CD14-positive monocyte (primary cell): ENCODE data around the gene EFCAB13. TPM values are rescaled to one million over a fixed set of nuclear protein-coding genes. Genes with fewer than 3 reads are reported as not detected.

ENCODE experiments used
- DNase-seq, 3 donors: peaks; one replicate each; pipeline ENCODE4 v3.0.0-alpha.2; 2011 to 2022
- H2AFZ ChIP-seq: 2 replicates; pipeline ENCODE4 v1.6.0; 2012; ENCODE audit warnings: mild to moderate bottlenecking, low read depth, low read length, inconsistent platforms; ENCODE audit not compliant: insufficient read depth, poor library complexity, severe bottlenecking
- H3K27ac ChIP-seq, 2 donors: 1 replicate in 1 of 2; 2 replicates in 1 of 2; pipeline ENCODE4 v1.5.1; 2012 to 2013; ENCODE audit warnings: low read length in 2 of 2, control low read depth in 1 of 2, inconsistent platforms in 1 of 2, low read depth in 1 of 2, mild to moderate bottlenecking in 1 of 2
- H3K27me3 ChIP-seq, 2 donors: one replicate each; pipeline versions ENCODE4 v1.6.0 to v1.6.1; 2011 to 2013; ENCODE audit warnings: low read length in 2 of 2; ENCODE audit not compliant: control insufficient read depth in 2 of 2, insufficient read depth in 2 of 2
- H3K36me3 ChIP-seq, 2 donors: replicated peaks in 1 of 2; 1 replicate in 1 of 2; 2 replicates in 1 of 2; pipeline versions ENCODE4 v1.5.1 to v1.6.1; 2012 to 2013; ENCODE audit warnings: low read length in 2 of 2, control low read depth in 1 of 2, inconsistent platforms in 1 of 2, mild to moderate bottlenecking in 1 of 2; ENCODE audit not compliant: insufficient read depth in 2 of 2, control insufficient read depth in 1 of 2
- H3K4me1 ChIP-seq, 2 donors: 1 replicate in 1 of 2; 2 replicates in 1 of 2; pipeline versions ENCODE4 v1.5.1 to v1.6.1; 2012 to 2013; ENCODE audit warnings: low read length in 2 of 2, control low read depth in 1 of 2, inconsistent platforms in 1 of 2, mild to moderate bottlenecking in 1 of 2, moderate library complexity in 1 of 2; ENCODE audit not compliant: insufficient read depth in 2 of 2, control insufficient read depth in 1 of 2
- H3K4me2 ChIP-seq: replicated peaks from 2 replicates; pipeline ENCODE3; 2012; ENCODE audit warnings: low read length, moderate library complexity, mild to moderate bottlenecking; ENCODE audit not compliant: poor library complexity, severe bottlenecking; ENCODE audit errors: extremely low read depth
- H3K4me3 ChIP-seq, 3 experiments: fragments of 200-600 bp in 1 of 3; sonication (generic) in 1 of 3; replicated peaks in 1 of 3; 1 replicate in 2 of 3; 2 replicates in 1 of 3; pipeline ENCODE4 v1.5.1; 2011 to 2013; ENCODE audit warnings: low read length in 3 of 3, mild to moderate bottlenecking in 3 of 3, control low read depth in 2 of 3, low read depth in 2 of 3, inconsistent platforms in 1 of 3, moderate library complexity in 1 of 3
- H3K79me2 ChIP-seq: 2 replicates; pipeline ENCODE4 v1.6.0; 2012; ENCODE audit warnings: mild to moderate bottlenecking, control low read depth, inconsistent platforms, low read length, moderate library complexity; ENCODE audit not compliant: insufficient read depth
- H3K9ac ChIP-seq: 2 replicates; pipeline ENCODE4 v1.6.0; 2017; ENCODE audit warnings: low read length, mild to moderate bottlenecking; ENCODE audit not compliant: insufficient read depth, poor library complexity, severe bottlenecking
- H3K9me3 ChIP-seq, 2 donors: replicated peaks in 1 of 2; 1 replicate in 1 of 2; 2 replicates in 1 of 2; pipeline versions ENCODE4 v1.5.1 to v1.6.1; 2012 to 2013; ENCODE audit warnings: low read length in 2 of 2, control low read depth in 1 of 2; ENCODE audit not compliant: control insufficient read depth in 1 of 2, insufficient read depth in 1 of 2
- H4K20me1 ChIP-seq: 2 replicates; pipeline ENCODE4 v1.6.0; 2012; ENCODE audit warnings: mild to moderate bottlenecking, low read length, control low read depth, moderate library complexity; ENCODE audit not compliant: insufficient read depth
- H3K27ac Mint-ChIP-seq, 7 donors: one replicate each; pipeline ENCODE4 v1.8.0; 2020; ENCODE audit warnings: mild to moderate bottlenecking in 7 of 7, mixed read lengths in 7 of 7, moderate library complexity in 6 of 7, inconsistent platforms in 2 of 7
- H3K27me3 Mint-ChIP-seq, 3 donors: one replicate each; pipeline ENCODE4 v1.8.0; 2021 to 2022; ENCODE audit warnings: low read depth in 3 of 3, mild to moderate bottlenecking in 3 of 3, mixed read lengths in 3 of 3, moderate library complexity in 3 of 3, inconsistent platforms in 1 of 3
- H3K36me3 Mint-ChIP-seq, 2 donors: one replicate each; pipeline ENCODE4 v1.8.0; 2020; ENCODE audit warnings: mixed read lengths in 2 of 2, inconsistent platforms in 1 of 2, mild to moderate bottlenecking in 1 of 2
- H3K4me1 Mint-ChIP-seq: one replicate; pipeline ENCODE4 v1.8.0; 2020; ENCODE audit warnings: mild to moderate bottlenecking, mixed read lengths
- H3K4me3 Mint-ChIP-seq, 2 donors: one replicate each; pipeline ENCODE4 v1.8.0; 2020; ENCODE audit warnings: mild to moderate bottlenecking in 2 of 2, mixed read lengths in 2 of 2, moderate library complexity in 1 of 2
- H3K9me3 Mint-ChIP-seq, 7 donors: one replicate each; pipeline ENCODE4 v1.8.0; 2020 to 2022; ENCODE audit warnings: mixed read lengths in 7 of 7, mild to moderate bottlenecking in 6 of 7, moderate library complexity in 6 of 7, inconsistent platforms in 2 of 7
- CTCF ChIP-seq: fragments of 200-600 bp; IDR thresholded peaks from one replicate; pipeline ENCODE4 v1.8.0; 2022; ENCODE audit warnings: antibody characterized with exemption, mild to moderate bottlenecking
- WGBS: methylation state at CpG from one replicate; pipeline ENCODE4 v1.1.5; 2013; ENCODE audit warnings: missing lambda C conversion rate; ENCODE audit not compliant: insufficient coverage; 5-methylcytosine and 5-hydroxymethylcytosine counted together
- intact Hi-C, 2 donors: fragments of 100-400 bp; cut with micrococcal nuclease; formaldehyde crosslinking; loops; one replicate each; pipeline versions ENCODE4 v1.15.0 to v1.15.1; 2023
- polyA plus RNA-seq, 3 donors: library from polyadenylated mRNA; depleted of rRNA in 1 of 3; unstranded in 2 of 3; stranded (reverse) in 1 of 3; fragments of 300-500 nt in 2 of 3; fragments of >200 nt in 1 of 3; fragmentation: Illumina TruSeq in 2 of 3; gene quantifications; 1 replicate in 2 of 3; 2 replicates in 1 of 3; pipeline ENCODE4 v1.2.3, GENCODE V29; 2012 to 2021

The EFCAB13 gene
- polyA plus RNA-seq, 3 donors, result 1.0 to 5.7 (median 3.5) TPM

GRCh38 chr17:47404006-47404405 lies 80.3 kb downstream of the EFCAB13 start:
- Histone ChIP-seq H4K20me1 (no peaks in the 10 kb centered on the region), H3K27me3 (no peaks in the 10 kb centered on the region), H3K36me3 (no peaks in the 10 kb centered on the region), H2AFZ (no peak overlapping the region), H3K4me1 (no peaks in the 10 kb centered on the region), H3K27ac (no peak overlapping the region), H3K79me2 (no peaks in the 10 kb centered on the region), H3K4me3 (no peak overlapping the region), H3K9ac (no peak overlapping the region), H3K4me2 (no peak overlapping the region), H3K9me3 (no peaks in the 10 kb centered on the region)
- DNase-seq, result no peak
- H3K27ac Mint-ChIP-seq, result no peak overlapping the region
- intact Hi-C loops, result no loop called here
- H3K27me3 Mint-ChIP-seq, result no peaks in the 10 kb centered on the region
- no peaks in the 10 kb centered on the region for H3K9me3 Mint-ChIP-seq
- no CpG with 5 or more reads among the region's 3 CpGs for WGBS
- TF ChIP-seq CTCF, result no peak
- no peaks in the 10 kb centered on the region for H3K4me1 Mint-ChIP-seq
- H3K36me3 Mint-ChIP-seq, result no peaks in the 10 kb centered on the region
- no peak overlapping the region for H3K4me3 Mint-ChIP-seq

GRCh38 chr17:47404875-47405274 lies 81.1 kb downstream of the EFCAB13 start:
- Histone ChIP-seq H2AFZ (no peak overlapping the region), H4K20me1 (no peaks in the 10 kb centered on the region), H3K4me1 (no peaks in the 10 kb centered on the region), H3K4me3 (no peak overlapping the region), H3K27me3 (no peaks in the 10 kb centered on the region), H3K9me3 (no peaks in the 10 kb centered on the region), H3K36me3 (no peaks in the 10 kb centered on the region), H3K79me2 (no peaks in the 10 kb centered on the region), H3K9ac (no peak overlapping the region), H3K27ac (no peak overlapping the region), H3K4me2 (no peak overlapping the region)
- H3K27me3 Mint-ChIP-seq, result no peaks in the 10 kb centered on the region
- no peak overlapping the region for H3K27ac Mint-ChIP-seq
- H3K36me3 Mint-ChIP-seq, result peaks cover 0 to 2% of the 10 kb centered on the region in 2 donors
- no peak overlapping the region for H3K4me3 Mint-ChIP-seq
- DNase-seq, result no peak
- no peak for TF ChIP-seq CTCF
- H3K9me3 Mint-ChIP-seq, result no peaks in the 10 kb centered on the region
- H3K4me1 Mint-ChIP-seq, result no peaks in the 10 kb centered on the region
- intact Hi-C loops, result no loop called here
